Stimulated activated CD8-positive, alpha-beta memory T cell treated with anti-CD3 and anti-CD28 coated beads, Interleukin-12 subunit alpha, Interleukin-12 subunit beta, amount 100 ng/mL, for 24 hours (primary cell): Measurements from ENCODE around the gene ZCCHC10.
"Not testable (repeated sequence)": the region's sequence is repeated elsewhere in the genome, so short reads cannot be mapped to it uniquely, and the experiment has no call there.

ENCODE experiments used
- DNase-seq: peaks from one replicate; pipeline ENCODE4 v3.0.0-alpha.2; 2020; ENCODE audit errors: extremely low read depth

Gene ZCCHC10

GRCh38 chr5:133025804-133026663 is at the start of gene ZCCHC10:
TSS of gene ZCCHC10 (minus strand) at chr5:133026549. CDS start at chr5:133026537, 12 bp downstream.
- DNase-seq = peak; percentile 74

DNA sequence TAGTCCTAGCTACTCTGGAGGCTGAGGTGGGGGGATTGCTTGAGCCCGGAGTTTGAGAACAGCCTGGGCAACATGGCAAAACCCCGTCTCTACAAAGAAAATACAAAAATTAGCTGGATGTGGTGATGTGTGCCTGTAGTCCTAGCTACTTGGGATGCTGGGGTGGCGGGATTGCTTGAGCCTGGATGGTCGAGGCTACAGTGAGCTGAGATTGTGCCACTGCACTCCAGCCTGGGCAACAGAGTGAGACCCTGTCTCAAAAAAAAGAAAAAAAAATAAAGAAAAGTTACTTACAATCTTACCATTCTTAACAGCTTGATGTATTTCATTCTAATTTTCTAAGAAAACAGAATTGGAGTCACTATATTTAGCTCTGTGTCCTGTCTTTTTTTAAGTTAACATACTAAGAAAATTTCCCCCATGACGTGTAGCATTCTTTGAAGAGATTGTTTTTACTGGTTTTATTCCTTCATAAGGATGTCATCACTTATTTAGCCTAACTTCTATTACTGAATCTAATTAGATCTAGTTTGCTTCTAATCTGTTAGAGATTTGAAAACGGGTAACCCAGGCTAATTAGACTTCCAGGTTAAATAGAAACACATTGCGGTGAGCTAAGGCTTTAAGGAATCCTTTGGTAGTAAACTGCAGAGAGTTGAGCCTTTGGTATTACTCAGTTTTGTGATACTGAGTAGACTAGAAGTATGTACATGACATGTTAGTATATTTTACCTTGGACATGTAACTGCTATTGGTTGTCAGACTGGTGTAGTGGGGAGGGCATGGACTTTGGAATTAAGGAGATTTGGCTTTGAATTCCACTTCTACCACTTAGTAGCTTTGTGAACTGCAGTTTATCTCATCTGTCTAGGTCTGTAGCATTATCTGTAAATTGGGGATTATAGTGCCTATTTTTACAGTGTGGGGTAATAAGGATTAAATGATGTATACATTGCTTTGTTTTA is 49.5 kb upstream of the ZCCHC10 start:
- no peak for DNase-seq

- DNase-seq = no peak
Measured at GRCh38 chr5:133072021-133072420, 45.7 kb upstream of the ZCCHC10 start.

- DNase-seq = no peak
Measured at GRCh38 chr5:133066045-133066444, 39.7 kb upstream of the ZCCHC10 start.

- DNase-seq = no peak
Measured at GRCh38 chr5:133065471-133065870, 39.1 kb upstream of the ZCCHC10 start.

DNA sequence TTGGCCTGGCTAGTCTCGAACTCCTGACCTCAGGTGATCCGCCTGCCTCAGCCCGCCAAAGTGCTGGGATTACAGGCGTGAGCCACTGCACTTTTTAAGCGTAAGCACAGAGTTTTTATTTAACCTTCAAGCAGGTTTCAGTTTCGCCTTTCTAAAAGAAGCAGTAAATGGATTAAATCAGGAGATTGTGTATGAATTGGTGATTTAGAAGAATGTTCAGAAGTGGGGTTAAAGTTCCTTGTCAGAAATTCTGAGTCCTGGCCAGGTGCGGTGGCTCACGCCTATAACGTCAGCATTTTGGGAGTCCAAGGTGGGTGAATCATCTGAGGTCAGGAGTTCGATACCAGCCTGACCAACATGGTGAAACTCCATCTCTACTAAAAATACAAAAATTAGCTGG is 37.6 kb upstream of the ZCCHC10 start:
- no peak for DNase-seq

GRCh38 chr5:133062276-133062675 is 35.9 kb upstream of the ZCCHC10 start:
- no peak for DNase-seq

DNA sequence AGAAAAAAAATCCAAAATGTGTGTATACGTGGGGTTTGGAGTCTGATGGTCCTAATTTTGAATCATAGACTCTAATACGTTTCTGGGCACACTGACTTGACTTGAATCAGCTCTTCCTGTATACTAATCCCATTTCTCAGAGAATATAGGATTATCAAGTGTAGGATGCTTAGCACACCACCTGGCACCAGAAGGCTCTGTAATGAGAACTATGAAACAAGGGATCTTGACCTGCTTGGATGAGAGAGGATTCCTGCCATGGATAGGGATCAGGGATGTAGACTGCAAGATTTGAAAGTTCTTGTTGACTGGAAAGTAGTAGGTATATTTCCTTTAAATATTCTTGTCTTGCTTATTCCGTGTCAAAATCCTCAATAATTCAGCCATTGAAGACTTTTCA is 33.3 kb upstream of the ZCCHC10 start:
- no peak for DNase-seq

GRCh38 chr5:133056891-133057290 is 30.5 kb upstream of the ZCCHC10 start:
- no peak for DNase-seq

GRCh38 chr5:133054697-133055471 is 28.5 kb upstream of the ZCCHC10 start:
- DNase-seq = no peak

- no peak for DNase-seq
Measured at GRCh38 chr5:133053448-133053847, 27.1 kb upstream of the ZCCHC10 start.

- peak; percentile 31 for DNase-seq
Measured at GRCh38 chr5:133052317-133053175, 26.2 kb upstream of the ZCCHC10 start.

- peak; percentile 95 for DNase-seq
Measured at GRCh38 chr5:133051542-133052316, 25.4 kb upstream of the ZCCHC10 start, which contains the start of gene HSPA4. TSS of gene HSPA4 (plus strand) at chr5:133052013. CDS start at chr5:133052251, 238 bp downstream.

GRCh38 chr5:133051061-133051541 is 24.8 kb upstream of the ZCCHC10 start:
- no peak for DNase-seq

DNA sequence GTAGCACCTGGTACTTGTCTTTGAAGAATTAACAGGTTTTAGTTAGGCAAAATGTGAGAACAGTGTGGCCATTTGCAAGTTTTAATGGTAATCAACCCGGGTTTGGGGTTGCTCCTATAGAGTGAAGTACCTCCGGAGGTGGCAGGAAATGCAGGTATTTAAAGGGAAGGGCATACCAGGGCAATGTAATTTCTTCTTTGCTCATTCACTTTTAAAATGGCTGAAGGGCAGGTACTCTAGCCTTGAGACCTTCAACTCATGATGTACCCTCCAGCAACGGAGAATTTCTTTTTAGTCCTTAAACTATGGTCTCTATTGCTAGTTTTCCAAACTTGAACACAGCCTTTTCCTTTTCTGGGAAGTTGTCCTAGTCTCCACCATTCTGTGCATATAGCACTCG is 24.2 kb upstream of the ZCCHC10 start:
- DNase-seq = no peak

GRCh38 chr5:133049726-133050048 is 23.3 kb upstream of the ZCCHC10 start:
- no peak for DNase-seq

- no peak for DNase-seq
Measured at GRCh38 chr5:133048993-133049725, 22.8 kb upstream of the ZCCHC10 start.

DNA sequence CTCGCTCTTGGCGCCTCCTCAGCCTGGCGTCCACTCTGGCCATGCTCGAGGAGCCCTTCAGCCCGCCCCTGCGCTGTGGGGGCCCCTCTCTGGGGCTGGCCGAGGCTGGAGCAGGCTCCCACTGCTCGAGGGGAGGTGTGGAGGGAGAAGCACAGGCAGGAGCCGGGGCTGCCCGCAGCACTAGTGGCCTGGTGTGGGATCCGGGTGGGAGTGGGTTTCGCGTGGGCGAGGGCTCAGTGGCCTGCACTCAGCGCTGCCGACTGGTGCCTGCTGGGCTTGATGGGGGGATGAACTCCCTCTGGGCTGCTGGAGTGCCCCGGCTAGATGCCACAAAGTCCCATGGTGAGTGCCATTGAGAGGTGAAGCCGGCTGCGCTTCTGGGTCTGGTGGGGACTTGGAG is 21.1 kb upstream of the ZCCHC10 start:
- no peak for DNase-seq

GRCh38 chr5:133046560-133046959 is 20.2 kb upstream of the ZCCHC10 start:
- not testable (repeated sequence) for DNase-seq
